SJCRH30 (cell line): Measurements from ENCODE around the gene ATRNL1. TPM values are rescaled to one million over a fixed set of nuclear protein-coding genes. Genes with fewer than 3 reads are reported as not detected.
"Not testable (repeated sequence)": the region's sequence is repeated elsewhere in the genome, so short reads cannot be mapped to it uniquely, and the experiment has no call there.

Experiments
- DNase-seq, 2 experiments: peaks; one replicate each; pipeline ENCODE4 v3.0.0-alpha.2; 2015 to 2020
- H3K27ac ChIP-seq: fragments of 250-450 bp; sonication (Bioruptor Pico); 2 replicates; pipeline ENCODE4 v1.5.1; 2020; ENCODE audit warnings: mild to moderate bottlenecking, moderate library complexity
- H3K27me3 ChIP-seq: fragments of 250-450 bp; sonication (Bioruptor Pico); 2 replicates; pipeline ENCODE4 v1.5.1; 2020; ENCODE audit warnings: mild to moderate bottlenecking, moderate library complexity
- H3K36me3 ChIP-seq: fragments of 250-450 bp; sonication (Bioruptor Pico); 2 replicates; pipeline ENCODE4 v1.5.1; 2020; ENCODE audit warnings: mild to moderate bottlenecking, moderate library complexity
- H3K4me1 ChIP-seq: fragments of 250-450 bp; sonication (Bioruptor Pico); 2 replicates; pipeline ENCODE4 v1.5.1; 2020; ENCODE audit warnings: mild to moderate bottlenecking, moderate library complexity
- H3K4me3 ChIP-seq: fragments of 250-450 bp; sonication (Bioruptor Pico); 2 replicates; pipeline ENCODE4 v1.5.1; 2020; ENCODE audit warnings: mild to moderate bottlenecking, moderate library complexity
- H3K9me3 ChIP-seq: fragments of 250-450 bp; sonication (Bioruptor Pico); replicated peaks from 2 replicates; pipeline ENCODE4 v1.5.1; 2020; ENCODE audit warnings: mild to moderate bottlenecking, moderate library complexity
- total RNA-seq: library from RNA; depleted of rRNA; stranded (reverse); fragments of >200 nt; shearing (Covaris generic); gene quantifications from 2 replicates; pipeline ENCODE4 v1.2.3, GENCODE V29; 2014

The ATRNL1 gene
- total RNA-seq, 1 experiment from 2014 or later = 26.3 TPM

DNA sequence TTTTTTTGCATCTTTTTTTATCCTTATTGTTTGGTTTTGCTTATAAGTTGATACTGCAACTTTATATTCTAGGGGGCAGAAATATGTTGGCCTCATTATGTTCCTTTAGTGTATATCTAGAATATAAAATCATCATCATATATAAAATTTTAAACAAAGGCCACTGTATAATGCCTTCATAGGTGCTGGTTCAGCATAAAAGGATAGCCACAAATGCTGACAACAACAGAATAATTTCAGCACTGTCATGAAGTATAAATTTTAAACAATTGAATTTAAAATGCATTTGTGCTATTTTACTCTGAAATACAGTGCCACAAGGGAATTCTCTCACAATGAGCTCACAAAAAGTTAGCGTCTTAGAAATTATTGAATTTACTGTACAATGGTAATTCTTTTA, 285.9 kb downstream of the ATRNL1 start:
- H3K4me1 ChIP-seq = no peaks in the 10 kb centered on the region
- no peaks in the 10 kb centered on the region for H3K36me3 ChIP-seq
- H3K27me3 ChIP-seq = no peaks in the 10 kb centered on the region
- H3K4me3 ChIP-seq = no peak overlapping the region
- no peak overlapping the region for H3K27ac ChIP-seq
- DNase-seq = no peak
- H3K9me3 ChIP-seq = no peaks in the 10 kb centered on the region

DNA sequence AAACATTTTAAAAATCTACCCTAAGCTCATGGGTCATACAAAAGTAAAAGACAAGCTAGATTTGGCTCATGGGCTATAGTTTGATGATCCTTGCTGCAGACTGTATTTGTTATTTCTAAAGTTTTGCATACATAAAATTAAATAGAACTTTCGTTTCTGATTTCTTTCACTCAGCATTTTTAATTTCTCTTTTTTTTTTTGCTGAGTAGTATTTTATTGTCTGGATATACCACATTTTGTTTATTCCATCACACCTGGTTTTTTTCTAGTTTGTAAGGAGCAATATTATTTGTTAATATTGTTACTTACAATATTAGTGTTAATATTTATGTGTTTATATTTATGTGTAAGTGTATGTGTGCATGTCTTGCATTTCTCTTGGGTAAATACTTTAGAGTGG, 291.5 kb downstream of the ATRNL1 start:
- Histone ChIP-seq H3K4me1 (no peaks in the 10 kb centered on the region), H3K27me3 (no peaks in the 10 kb centered on the region), H3K9me3 (no peaks in the 10 kb centered on the region), H3K27ac (no peak overlapping the region), H3K36me3 (no peaks in the 10 kb centered on the region), H3K4me3 (no peak overlapping the region)
- no peak for DNase-seq

DNA sequence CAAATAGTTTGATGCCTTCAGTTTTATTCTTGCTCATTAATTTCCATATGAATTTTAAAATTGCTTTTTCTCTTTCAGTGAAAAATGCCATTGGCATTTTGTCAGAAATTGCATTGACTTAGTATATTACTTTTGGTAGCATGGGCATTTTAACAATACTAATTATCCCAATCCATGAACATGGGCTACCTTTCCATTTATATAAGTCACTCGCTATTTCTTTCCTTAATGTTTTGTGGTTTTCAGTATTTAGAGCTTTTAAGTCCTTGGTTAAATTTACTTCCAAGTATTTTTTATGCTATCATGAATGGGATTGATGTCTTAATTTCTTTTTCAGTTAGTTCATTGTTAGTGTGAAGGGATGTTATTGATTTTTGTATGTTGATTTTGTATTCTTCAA, 297.4 kb downstream of the ATRNL1 start:
- no peaks in the 10 kb centered on the region for H3K27me3 ChIP-seq
- no peak overlapping the region for H3K4me3 ChIP-seq
- no peaks in the 10 kb centered on the region for H3K9me3 ChIP-seq
- H3K4me1 ChIP-seq = no peaks in the 10 kb centered on the region
- no peaks in the 10 kb centered on the region for H3K36me3 ChIP-seq
- H3K27ac ChIP-seq = no peak overlapping the region
- no peak for DNase-seq

DNA sequence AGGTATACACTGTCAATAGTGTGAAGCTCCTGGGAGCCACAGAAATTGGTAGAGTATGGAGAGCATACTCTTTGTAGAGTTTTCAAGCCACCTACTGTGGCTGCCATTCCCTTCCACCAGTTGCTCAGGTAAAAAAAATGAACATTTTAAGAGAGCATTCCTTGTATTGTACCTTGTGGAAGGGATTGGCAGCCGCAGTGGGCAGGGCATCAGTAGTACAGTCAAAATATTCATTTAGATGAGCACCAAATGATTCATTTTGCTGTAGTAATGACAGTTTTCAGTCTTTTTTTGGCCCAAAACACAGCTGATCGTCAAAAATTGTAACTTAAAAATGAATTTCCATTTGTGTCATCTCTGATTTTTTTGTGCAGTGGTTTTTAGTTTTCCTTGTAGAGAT, 304.9 kb downstream of the ATRNL1 start:
- DNase-seq = no peak
- Histone ChIP-seq H3K4me1 (no peaks in the 10 kb centered on the region), H3K36me3 (no peaks in the 10 kb centered on the region), H3K4me3 (no peak overlapping the region), H3K27me3 (no peaks in the 10 kb centered on the region), H3K9me3 (no peaks in the 10 kb centered on the region), H3K27ac (no peak overlapping the region)

DNA sequence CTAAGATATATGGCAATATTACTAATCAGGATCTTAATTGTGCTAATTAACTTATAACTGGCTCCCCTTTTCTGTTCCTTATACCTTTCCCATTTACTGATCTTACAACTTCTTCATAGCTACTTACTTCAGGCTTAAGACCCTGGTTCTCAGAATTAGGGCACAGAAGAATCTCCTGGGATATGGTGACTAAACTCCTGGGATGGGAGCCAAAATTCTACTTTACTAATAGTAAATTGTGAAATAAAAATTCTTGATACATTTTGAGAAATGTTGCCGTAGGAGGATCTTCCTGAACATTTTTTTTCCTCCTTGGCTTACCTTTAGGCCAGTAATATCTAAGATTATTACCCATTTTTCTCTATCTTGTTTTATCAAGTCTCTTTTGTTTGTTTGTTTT, 309.5 kb downstream of the ATRNL1 start:
- Histone ChIP-seq H3K4me3 (no peak overlapping the region), H3K9me3 (no peaks in the 10 kb centered on the region), H3K4me1 (no peaks in the 10 kb centered on the region), H3K27me3 (no peaks in the 10 kb centered on the region), H3K27ac (no peak overlapping the region), H3K36me3 (no peaks in the 10 kb centered on the region)
- peak in 1 of 2 experiments; percentile 13 for DNase-seq

DNA sequence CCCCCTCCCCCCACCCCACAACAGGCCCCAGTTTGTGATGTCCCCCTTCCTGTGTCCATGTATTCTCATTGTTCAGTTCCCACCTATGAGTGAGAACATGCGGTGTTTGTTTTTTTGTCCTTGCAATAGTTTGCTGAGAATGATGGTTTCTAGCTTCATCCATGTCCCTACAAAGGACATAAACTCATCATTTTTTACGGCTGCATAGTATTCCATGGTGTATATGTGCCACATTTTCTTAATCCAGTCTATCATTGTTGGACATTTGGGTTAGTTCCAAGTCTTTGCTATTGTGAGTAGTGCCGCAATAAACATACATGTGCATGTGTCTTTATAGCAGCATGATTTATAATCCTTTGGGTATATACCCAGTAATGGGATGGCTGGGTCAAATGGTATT, 312.7 kb downstream of the ATRNL1 start:
- not testable (repeated sequence) for H3K27me3 ChIP-seq, DNase-seq, H3K4me3 ChIP-seq, H3K9me3 ChIP-seq, H3K27ac ChIP-seq, H3K36me3 ChIP-seq, H3K4me1 ChIP-seq

DNA sequence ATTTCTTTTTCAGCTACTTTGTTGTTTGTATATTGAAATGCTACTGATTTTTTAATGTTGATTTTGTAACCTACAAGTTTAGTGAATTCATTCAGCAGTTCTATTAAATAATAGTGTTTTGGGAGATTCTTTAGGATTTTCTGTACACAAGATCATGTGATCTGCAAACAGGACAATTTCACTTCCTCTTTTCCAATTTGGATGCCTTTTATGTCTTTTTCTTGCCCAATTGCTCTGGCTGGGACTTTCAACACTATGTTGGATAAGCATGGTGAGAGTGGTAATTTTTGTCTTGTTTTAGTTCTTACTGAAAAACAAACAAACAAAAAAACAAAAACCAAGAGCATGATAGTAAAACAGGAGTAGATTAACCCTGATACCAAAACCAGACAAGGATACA, 316.2 kb downstream of the ATRNL1 start:
- Histone ChIP-seq H3K9me3 (no peaks in the 10 kb centered on the region), H3K27ac (no peak overlapping the region), H3K4me3 (no peak overlapping the region), H3K36me3 (no peaks in the 10 kb centered on the region), H3K27me3 (no peaks in the 10 kb centered on the region), H3K4me1 (no peaks in the 10 kb centered on the region)
- DNase-seq = no peak

DNA sequence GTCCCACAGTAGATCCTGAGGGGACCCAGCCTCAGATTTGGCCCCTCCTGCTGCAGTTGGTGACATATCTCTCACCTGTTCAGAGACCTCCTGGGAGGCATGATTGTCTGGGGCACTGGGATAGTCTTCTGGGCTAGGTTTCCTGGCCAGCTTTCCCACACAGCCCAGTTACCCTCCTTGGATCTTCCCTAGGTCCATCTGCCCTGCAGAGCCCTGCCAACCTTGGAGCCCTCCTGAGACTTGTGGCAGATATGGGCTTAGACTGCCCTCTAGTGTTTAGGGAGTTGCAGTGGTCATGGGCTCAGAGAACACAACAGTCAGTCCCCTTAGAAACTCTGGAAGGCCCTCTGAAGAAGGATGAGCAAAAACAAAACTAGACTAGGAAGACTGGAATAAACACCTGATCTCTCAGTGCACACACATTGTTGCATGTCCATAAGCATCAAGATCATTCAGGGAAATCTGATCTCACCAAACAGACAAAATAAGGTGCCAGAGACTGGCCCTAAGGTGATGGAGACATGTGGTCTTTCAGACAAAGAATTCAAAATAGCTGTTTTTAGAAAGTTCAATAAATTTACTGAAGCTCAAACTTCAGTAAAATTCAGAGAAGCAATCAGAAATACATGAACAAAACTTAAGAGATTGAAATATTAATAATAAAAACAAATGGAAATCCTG, 324.6 kb downstream of the ATRNL1 start:
- no peaks in the 10 kb centered on the region for H3K9me3 ChIP-seq
- H3K36me3 ChIP-seq = no peaks in the 10 kb centered on the region
- H3K27me3 ChIP-seq = no peaks in the 10 kb centered on the region
- DNase-seq = peak; percentile 47 to 73
- no peaks in the 10 kb centered on the region for H3K4me1 ChIP-seq
- H3K27ac ChIP-seq = no peak overlapping the region
- H3K4me3 ChIP-seq = no peak overlapping the region

DNA sequence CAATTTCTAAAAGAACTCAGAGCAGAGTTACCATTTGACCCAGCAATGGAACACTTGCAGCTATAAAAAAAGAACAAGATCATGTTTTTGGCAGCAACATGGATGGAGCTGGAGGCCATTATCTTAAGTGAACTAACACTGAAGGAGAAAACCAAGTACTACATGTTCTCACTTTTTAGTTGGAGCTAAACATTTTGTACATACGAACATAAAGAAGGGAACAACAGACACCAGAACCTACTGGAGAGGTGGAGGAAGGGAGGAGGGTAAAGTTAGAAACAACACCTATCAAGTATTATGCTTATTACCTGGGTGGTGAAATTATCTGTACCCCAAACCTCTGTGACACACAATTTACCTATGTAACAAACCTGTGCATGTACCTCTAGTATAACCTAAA, 329.5 kb downstream of the ATRNL1 start:
- no peak for DNase-seq
- H3K27ac ChIP-seq = no peak overlapping the region
- H3K27me3 ChIP-seq = no peaks in the 10 kb centered on the region
- H3K4me3 ChIP-seq = no peak overlapping the region
- no peaks in the 10 kb centered on the region for H3K4me1 ChIP-seq
- no peaks in the 10 kb centered on the region for H3K36me3 ChIP-seq
- H3K9me3 ChIP-seq = no peaks in the 10 kb centered on the region

DNA sequence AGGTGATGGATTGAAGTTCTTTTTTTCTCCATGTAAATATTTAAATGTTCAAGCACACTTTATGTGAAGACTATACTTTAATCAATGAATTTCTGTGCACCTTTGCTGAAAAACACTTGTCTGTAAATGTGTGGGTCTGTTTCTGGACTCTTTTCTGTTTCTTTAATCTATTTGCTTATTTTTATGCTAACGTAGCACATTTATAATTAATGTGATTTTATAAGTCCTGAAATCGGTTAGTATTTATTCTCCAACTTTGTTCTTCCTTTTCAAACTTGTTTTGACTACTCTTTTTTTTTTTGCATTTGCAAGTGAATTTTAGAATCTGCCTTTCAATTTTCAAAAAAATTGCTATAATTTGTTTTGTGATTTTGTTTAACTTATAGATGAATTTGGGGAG, 334.4 kb downstream of the ATRNL1 start:
- Histone ChIP-seq H3K27ac (no peak overlapping the region), H3K9me3 (no peaks in the 10 kb centered on the region), H3K27me3 (no peaks in the 10 kb centered on the region), H3K36me3 (no peaks in the 10 kb centered on the region), H3K4me3 (no peak overlapping the region), H3K4me1 (no peaks in the 10 kb centered on the region)
- no peak for DNase-seq

DNA sequence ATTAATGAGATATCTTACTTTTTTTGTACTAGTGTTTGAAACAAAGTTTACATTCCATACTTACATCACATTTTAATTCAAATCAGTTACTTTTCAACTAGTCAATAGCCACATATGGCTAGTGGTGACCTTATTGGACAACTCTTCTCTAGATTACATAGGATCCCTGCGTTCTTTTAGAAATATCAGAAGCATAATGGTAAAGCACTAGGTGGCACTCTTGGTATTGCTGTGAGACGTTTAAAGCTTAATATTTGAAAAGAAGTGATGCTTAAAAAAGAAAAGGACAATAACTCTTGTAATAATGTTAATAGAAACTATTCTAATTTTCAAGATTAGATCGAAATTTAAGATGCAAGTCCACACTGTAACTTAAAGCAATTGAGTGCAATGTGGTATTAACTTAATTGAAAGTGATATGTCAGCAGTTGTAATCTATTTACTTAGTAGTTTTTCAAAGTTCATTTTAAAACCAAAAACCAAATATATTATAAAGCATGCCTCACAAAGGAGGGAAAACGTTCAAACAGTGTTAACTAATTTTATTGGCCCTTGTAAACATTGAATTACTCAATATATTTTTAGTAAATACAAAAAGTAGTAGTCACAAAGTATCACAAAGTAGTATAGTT, 339.1 kb downstream of the ATRNL1 start:
- Histone ChIP-seq H3K27ac (no peak overlapping the region), H3K36me3 (no peaks in the 10 kb centered on the region), H3K9me3 (no peaks in the 10 kb centered on the region), H3K4me3 (no peak overlapping the region), H3K4me1 (no peaks in the 10 kb centered on the region), H3K27me3 (no peaks in the 10 kb centered on the region)
- DNase-seq = peak in 1 of 2 experiments; percentile 49

DNA sequence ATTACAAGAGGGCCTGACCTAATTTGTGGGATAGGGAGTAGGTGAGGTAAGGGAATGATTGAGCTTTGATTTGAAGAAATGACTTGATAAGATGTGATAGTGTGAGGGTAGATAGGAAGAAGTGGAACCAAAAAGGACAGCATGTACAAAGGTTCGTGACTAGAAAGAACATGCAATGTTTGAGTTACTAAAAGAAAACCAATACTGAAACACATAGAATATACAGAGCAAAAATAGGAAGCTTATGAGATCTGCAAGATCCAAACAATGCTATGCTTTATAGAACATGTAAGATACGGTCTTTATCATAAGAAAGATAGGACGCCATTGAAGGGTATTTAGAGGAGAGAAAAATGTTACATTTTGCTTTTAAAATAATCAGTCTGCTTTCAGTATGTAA, 343.8 kb downstream of the ATRNL1 start:
- no peaks in the 10 kb centered on the region for H3K4me1 ChIP-seq
- H3K27ac ChIP-seq = no peak overlapping the region
- no peak overlapping the region for H3K4me3 ChIP-seq
- H3K27me3 ChIP-seq = no peaks in the 10 kb centered on the region
- H3K9me3 ChIP-seq = no peaks in the 10 kb centered on the region
- DNase-seq = no peak
- H3K36me3 ChIP-seq = no peaks in the 10 kb centered on the region

DNA sequence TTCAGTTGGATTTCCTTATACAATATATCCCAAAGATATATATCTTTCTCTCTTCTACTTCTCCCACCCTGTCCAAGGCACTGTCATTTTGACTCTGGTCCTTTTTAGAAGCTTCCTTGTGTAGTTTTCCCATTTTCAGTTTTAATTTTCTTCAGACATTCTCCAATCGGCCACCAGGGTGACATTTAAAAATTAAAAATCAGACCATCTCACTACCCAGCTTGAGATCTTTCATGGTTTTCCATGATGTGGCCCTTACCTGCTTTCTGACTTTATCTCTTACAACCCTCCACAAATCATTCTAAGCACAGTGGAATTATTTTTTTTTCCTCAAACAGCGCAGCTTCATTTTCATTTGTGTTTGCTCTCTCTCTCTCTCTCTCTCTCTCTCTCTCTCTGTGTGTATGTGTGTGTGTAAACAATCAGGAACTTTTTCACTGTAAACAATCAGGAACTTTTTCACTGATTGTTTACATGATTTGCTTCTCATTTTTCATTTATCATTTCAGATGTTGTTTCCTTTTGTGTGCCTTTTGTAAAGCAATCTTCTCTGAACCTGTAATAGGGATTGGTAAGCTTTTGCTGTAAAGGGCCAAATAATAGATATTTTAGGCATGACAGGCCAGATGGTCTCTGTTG, 348.9 kb downstream of the ATRNL1 start:
- Histone ChIP-seq H3K4me3 (no peak overlapping the region), H3K9me3 (no peaks in the 10 kb centered on the region), H3K36me3 (no peaks in the 10 kb centered on the region), H3K4me1 (peaks cover 4% of the 10 kb centered on the region; the same call in 1 of the 2 replicates), H3K27ac (no peak overlapping the region), H3K27me3 (no peaks in the 10 kb centered on the region)
- no peak for DNase-seq

DNA sequence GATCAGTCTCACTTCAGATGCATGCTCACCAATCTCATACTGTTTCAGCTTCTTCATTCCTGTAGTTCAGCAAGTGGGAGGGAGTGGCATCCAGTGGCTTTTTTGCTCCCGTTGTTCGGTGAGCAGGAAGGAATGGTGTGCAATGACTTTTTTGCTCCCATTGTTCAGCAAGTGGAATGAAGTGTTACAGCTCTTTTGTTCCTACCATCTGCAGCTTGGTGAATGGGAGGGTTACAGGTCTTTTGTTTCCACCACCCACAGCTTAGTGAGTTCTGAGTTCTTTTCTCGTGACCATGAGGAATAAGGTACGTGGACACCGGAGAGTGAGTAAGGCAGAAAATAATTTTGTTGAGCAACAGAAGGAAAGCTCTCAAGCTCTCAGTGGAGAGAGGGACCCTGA, 363.6 kb downstream of the ATRNL1 start:
- H3K4me3 ChIP-seq = no peak overlapping the region
- no peak for DNase-seq
- H3K4me1 ChIP-seq = no peaks in the 10 kb centered on the region
- no peaks in the 10 kb centered on the region for H3K36me3 ChIP-seq
- no peak overlapping the region for H3K27ac ChIP-seq
- no peaks in the 10 kb centered on the region for H3K27me3 ChIP-seq
- 0 out of 2 replicates have a peak, but pooled peaks cover 3% of the 10 kb centered on the region for H3K9me3 ChIP-seq

DNA sequence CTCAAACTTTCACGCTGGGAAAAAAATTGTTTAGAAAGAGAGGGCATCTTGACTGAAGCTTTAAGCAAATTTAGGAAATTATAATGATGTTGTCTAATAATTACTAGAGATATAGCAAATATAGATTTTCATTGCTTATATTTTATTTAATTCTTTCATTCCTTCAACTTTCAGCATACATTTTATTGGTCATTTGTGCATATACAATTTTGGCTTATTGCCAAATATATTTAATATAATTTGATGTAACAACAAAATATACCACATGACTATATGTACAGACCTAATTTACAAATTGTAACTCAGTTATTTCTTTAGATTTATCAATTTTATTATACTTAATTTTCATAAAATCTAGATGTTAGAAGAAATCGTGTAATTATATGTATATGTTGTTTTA, 390.1 kb downstream of the ATRNL1 start:
- H3K27me3 ChIP-seq = no peaks in the 10 kb centered on the region
- H3K9me3 ChIP-seq = no peaks in the 10 kb centered on the region
- no peaks in the 10 kb centered on the region for H3K36me3 ChIP-seq
- no peaks in the 10 kb centered on the region for H3K4me1 ChIP-seq
- DNase-seq = no peak
- H3K4me3 ChIP-seq = no peak overlapping the region
- H3K27ac ChIP-seq = no peak overlapping the region
